Keratinocyte (primary cell): ENCODE results near the gene FAM13A.

ENCODE experiments used
- EZH2 ChIP-seq: IDR thresholded peaks from one replicate; pipeline ENCODE4 v1.6.1; 2012; ENCODE audit warnings: inconsistent platforms, mild to moderate bottlenecking, low read length, moderate library complexity
- TF ChIP-seq, protein P1 (sequence below), 3 experiments: IDR thresholded peaks in 1 of 3; conservative IDR thresholded peaks in 1 of 3; optimal IDR thresholded peaks in 1 of 3; 2 replicates in 2 of 3; 3 replicates in 1 of 3; pipeline versions ENCODE3 to v1.5.1; 2011; ENCODE audit warnings: low read length in 3 of 3, mild to moderate bottlenecking in 3 of 3, moderate library complexity in 2 of 3, control low read depth in 1 of 3, inconsistent platforms in 1 of 3; ENCODE audit not compliant: insufficient read depth in 2 of 3; ENCODE audit errors: extremely low read depth in 1 of 3

DNA sequence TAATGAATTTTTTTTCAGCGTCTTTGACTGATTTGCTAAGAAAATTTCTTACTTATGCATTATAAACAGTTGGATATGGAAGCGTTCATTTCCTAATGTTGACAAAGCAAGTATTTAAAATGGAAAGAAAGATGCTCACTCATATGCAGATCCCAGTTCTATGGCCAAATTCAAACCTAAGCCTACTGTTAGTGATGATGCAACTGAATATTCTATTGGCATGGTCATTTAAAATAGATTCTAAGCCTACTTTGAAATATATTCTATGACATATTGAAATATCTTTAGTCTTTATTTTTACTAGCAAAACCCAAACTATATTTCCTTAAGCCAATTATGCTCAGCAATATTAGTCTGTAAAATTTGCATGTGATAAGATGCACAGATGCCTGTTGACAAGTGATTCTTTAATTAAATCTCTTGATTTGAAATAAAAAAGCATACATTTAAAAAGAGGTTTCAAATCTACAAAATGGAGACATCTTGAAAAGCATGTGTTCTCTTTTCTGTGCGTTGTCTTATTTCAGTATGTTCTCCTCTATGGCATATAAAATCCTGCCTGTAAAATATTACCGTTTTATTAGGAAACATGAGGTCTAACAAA, 262.8 kb downstream of the FAM13A start:
- TF ChIP-seq, protein P1, sequence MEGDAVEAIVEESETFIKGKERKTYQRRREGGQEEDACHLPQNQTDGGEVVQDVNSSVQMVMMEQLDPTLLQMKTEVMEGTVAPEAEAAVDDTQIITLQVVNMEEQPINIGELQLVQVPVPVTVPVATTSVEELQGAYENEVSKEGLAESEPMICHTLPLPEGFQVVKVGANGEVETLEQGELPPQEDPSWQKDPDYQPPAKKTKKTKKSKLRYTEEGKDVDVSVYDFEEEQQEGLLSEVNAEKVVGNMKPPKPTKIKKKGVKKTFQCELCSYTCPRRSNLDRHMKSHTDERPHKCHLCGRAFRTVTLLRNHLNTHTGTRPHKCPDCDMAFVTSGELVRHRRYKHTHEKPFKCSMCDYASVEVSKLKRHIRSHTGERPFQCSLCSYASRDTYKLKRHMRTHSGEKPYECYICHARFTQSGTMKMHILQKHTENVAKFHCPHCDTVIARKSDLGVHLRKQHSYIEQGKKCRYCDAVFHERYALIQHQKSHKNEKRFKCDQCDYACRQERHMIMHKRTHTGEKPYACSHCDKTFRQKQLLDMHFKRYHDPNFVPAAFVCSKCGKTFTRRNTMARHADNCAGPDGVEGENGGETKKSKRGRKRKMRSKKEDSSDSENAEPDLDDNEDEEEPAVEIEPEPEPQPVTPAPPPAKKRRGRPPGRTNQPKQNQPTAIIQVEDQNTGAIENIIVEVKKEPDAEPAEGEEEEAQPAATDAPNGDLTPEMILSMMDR (optimal IDR thresholded peaks at IDR 0.05 in 1 of 3, IDR thresholded peaks at IDR 0.05 in 1 of 3, conservative IDR thresholded peaks at IDR 0.05 in 1 of 3; ENCODE audit: extremely low read depth in 1 of 3, insufficient read depth in 2 of 3, low read length in 3 of 3) = no peak
- TF ChIP-seq EZH2 = no peak
